ENCODE measurements around the gene SENP6.

- TF ChIP-seq POLR2A (IDR thresholded peaks at IDR 0.05) (no peak), CTCF (IDR thresholded peaks at IDR 0.05) (no peak), POLR2AphosphoS5 (IDR thresholded peaks at IDR 0.05) (no peak)
These were observed 154.0 kb downstream of the SENP6 start for GRCh38 chr6:75755704-75756103.

All from prostate gland (tissue), 2 donors.